ENCODE measurements around the gene LRRC40.
"Not testable (repeated sequence)": the region's sequence is repeated elsewhere in the genome, so short reads cannot be mapped to it uniquely, and the experiment has no call there.

The LRRC40 gene

DNA sequence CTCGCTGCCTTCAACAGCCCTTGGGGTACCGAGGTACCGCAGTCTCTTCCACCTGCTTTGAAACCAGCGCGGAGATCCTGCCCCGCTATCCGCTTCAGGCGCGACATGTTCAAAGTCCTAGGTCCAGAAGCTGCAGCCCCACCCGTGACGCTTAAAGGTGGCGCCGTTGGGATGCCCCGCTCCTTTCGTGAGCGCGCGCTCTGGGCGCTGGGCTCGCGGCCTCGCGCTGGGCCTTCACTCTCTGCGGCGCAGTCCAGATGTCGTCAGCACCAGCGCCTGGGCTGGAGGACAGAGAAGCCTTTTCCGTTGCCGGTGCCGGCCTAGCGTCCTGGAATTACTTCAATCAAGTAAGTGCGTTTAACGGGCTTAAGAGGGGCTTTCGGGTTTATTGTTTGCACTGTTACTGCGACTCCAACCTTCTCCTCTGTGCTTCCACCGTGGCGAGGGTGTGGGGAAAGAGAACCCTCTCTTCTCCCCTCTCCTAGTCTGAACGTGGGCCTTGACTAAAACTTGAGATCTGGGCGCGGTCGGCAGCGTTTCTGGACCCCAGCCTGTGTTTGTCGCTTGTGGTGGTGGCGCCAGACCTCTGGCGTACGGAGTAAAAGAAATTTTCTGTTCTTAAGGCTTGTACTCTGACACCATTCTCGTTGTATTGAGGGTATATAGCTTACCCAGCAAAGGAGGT lies at the start of gene LRRC40:
Gene LRRC40 (minus strand): TSS at position 146 of the 685 bp plus-strand sequence. CDS start 39 bp downstream, at position 107.
- DNase-seq = peak; percentile 95

DNA sequence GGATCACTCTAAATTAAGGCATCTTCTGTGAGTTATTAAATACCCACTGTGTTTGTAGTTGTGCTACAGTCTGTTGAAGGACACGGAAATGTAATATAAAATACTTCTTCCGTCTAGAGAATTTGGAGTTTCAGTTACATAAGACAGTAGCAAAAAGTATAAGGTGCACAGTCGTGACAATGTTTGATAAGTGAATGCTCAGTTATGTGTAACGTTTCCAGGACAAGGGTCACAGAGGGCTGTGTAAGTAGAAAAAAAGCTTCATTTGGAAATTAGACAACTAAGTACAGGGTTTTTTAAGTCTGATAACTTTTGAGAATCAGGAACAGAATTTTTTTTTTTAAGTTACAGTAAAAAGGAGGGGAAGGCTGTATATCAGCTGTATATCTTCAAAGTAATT lies 43.4 kb upstream of the LRRC40 start:
- no peak for DNase-seq

GRCh38 chr1:70247768-70248167 lies 42.4 kb upstream of the LRRC40 start:
- DNase-seq = no peak

GRCh38 chr1:70247122-70247521 lies 41.7 kb upstream of the LRRC40 start:
- DNase-seq = no peak

GRCh38 chr1:70239940-70240339 lies 34.6 kb upstream of the LRRC40 start:
- DNase-seq = no peak

DNA sequence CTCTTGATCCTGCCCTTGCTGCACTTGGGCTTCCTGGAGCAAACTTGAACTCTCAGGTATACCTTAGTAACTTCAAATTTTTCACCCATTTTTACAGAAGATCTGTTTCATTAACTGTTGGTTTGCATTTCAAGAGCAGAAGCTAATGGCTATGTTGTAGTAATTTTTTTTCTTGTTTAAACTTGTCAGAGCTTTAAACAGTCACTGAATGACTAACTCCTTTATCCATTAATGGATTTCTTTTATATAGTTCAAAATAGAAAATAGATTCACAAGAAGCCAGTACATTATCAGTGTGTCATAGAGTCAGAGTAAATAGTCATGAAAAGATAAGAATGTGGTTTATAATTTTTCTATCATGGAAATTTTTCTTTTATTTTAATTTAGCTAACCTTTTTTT lies 29.4 kb upstream of the LRRC40 start:
- DNase-seq = no peak

DNA sequence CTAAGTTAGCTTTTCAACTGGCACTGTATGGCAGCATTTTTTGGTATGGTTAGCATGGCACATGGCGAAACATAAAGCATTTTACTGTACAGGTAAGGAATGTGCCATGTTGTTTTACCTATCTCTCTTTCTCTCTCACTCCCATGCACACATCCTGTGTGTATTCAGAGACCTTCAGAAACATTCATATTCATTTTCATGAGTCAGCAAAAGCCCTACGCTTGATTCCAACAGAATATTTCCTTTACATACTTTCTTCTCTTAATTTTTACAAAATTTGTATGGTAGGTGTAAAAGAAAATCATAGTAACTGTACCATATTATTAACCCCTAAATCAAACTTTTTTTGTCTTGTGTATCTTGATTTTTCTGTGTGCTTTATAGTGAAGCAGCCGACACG lies 26.1 kb upstream of the LRRC40 start:
- DNase-seq = no peak

DNA sequence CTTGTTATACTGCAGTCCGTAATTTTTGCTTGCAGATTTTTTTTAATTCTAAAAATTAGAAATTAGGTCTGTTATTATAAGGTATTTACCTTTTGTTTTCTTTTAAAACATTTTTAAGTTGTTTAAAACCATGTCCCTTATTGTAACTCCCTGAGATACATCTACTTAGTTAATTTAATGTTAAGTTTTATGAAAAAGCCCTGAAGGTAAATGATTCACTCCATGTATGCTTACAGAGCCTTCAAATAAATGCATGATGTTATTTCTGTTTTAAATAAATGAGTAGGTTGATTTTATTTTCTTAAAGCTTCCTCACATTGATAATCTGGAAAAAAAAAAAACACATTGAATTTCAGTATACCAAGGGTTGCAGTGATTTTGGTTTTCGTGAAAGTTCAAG lies 23.3 kb upstream of the LRRC40 start:
- no peak for DNase-seq

GRCh38 chr1:70227439-70227838 lies 22.1 kb upstream of the LRRC40 start:
- DNase-seq = no peak

DNA sequence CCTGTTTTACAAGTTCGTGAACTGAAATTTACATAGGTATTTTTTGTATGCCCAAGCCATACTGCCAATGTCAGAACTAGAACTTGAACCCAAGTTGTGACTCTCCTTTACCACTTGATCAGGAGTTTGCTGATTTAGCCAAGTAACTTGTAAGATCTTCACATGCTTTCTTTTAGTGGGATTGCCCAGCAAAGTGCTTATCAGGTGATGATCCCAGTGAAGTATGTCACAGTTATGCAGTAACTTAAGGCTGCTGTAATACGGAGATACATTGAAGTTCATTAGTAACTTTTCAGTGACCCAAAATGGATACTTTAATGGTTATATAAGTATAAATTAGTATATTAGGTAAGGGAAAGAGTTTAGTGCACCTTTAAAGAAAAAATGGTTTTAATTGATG lies 19.6 kb upstream of the LRRC40 start:
- DNase-seq = no peak

- no peak for DNase-seq
Measured at GRCh38 chr1:70222716-70223235, 17.4 kb upstream of the LRRC40 start.

DNA sequence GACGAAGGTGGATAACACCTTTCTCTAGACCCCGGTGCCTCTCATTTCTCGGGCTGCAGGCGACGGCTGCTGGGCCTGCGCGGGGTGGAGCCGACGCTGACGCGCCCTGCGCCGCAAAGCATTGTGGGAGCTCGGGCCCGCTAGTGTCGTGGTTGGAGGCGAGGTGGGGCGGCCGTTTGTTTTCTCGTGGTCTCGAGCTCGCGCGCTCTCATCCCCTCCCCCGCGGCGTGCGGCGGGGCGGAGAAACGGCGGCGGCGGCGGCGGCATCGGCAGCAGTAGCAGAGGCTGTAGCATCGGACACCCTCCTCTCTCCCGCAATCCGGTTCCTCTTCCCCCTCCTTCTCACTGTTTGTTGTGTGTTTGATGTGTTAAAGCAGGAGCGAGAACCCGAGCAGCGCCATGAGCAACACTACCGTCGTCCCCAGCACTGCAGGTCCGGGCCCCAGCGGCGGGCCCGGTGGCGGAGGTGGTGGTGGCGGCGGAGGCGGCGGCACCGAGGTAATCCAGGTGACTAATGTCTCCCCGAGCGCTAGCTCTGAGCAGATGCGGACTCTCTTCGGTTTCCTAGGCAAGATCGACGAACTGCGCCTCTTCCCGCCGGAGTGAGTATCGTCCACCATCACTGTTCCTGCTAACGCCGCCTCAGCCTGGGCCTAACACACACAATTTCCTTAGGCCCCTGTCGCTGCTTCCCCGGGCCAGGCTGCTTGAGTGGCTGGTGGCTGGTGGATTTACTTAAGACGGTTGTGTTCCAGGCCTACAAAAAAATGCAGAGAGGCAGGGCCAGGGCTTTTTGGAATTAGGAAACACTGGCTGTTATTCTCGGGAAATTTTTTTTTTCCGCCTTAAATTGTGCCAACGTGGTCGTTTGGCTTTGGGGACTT lies 16.1 kb upstream of the LRRC40 start, which contains the start of gene SRSF11:
Gene SRSF11 (plus strand): TSS at position 143 of the 884 bp plus-strand sequence. CDS start 257 bp downstream, at position 400.
- DNase-seq = peak; percentile 97

- no peak for DNase-seq
Measured at GRCh38 chr1:70220517-70221237, 15.3 kb upstream of the LRRC40 start.

- DNase-seq = no peak
Measured at GRCh38 chr1:70220015-70220414, 14.6 kb upstream of the LRRC40 start.

GRCh38 chr1:70211541-70211940 lies 6.2 kb upstream of the LRRC40 start:
- DNase-seq = no peak

DNA sequence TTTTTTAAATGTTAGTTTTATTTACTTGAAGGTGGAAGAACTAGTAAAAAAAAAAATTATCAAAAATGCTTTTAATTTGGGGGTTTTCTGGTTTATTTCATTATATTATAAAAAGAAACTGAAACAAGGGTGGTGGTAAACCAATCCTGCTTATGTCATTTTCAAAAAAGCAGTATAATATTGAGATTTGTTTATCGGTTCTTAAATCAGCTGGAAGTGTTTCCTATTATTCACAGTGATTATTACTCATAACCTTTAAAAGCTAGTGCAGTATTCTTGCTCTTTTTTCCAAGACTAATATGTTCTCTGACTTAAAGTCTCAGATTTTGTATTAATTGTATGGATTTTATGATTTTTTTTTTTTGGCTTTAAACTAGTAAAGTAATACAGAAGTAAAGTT lies 5.4 kb upstream of the LRRC40 start:
- DNase-seq = no peak

DNA sequence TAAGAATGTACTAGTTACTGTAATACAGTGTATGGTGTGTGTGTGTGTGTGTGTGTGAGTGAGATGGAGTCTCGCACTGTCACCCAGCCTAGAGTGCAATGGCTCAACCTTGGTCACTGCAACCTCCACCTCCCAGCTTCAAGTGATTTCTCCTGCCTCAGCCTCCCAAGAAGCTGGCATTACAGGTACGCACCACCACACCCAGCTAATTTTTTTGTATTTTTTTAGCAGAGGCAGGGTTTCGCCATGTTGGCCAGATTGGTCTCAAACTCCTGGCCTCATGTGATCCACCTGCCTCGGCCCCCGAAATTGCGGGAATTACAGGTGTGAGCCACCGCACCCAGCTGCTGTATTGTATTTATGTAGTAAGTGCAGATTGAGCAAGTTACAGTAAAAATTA lies 2.9 kb upstream of the LRRC40 start:
- DNase-seq = no peak

- DNase-seq = no peak
Measured at GRCh38 chr1:70207492-70207891, 2.1 kb upstream of the LRRC40 start.

DNA sequence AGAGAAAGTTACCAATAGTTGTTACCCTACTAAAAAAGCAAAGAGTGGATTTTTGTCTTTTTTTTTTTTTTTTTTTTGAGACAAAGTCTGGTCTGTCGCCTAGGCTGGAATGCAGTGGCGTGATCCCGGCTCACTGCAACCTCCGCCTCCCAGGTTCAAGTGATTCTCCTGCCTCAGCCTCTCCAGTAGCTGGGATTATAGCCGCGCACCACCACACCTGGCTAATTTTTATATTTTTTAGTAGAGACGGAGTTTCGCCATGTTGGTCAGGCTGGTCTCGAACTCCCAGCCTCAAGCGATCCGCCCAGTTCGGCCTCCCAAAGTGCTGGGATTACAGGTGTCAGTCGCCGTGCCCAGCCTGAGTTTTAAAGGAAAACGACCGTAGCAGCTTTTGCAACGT lies 1.5 kb upstream of the LRRC40 start:
- DNase-seq = not testable (repeated sequence)

GRCh38 chr1:70205071-70205433 lies 327 bp downstream of the LRRC40 start:
- no peak for DNase-seq

DNA sequence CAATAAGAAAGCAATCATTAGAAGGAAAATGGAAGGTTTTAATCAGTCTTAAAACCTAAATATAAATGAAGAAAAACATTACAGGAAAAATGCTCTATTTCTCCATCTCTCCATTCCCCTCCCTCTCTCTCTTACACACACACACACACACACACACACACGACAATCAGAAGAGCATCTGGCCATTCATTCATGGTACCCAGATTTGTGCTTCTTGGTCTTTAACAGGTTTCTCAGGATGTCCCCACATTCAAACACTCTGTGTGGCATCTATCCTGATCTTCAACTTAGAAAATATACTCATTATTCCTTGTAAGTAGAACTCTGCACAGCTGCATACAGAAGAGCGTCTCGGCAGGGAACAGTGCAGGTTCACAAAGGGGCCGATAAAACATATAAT lies 779 bp downstream of the LRRC40 start:
- no peak for DNase-seq

- no peak for DNase-seq
Measured at GRCh38 chr1:70204139-70204538, 1.2 kb downstream of the LRRC40 start.

GRCh38 chr1:70202173-70202758 lies 3.1 kb downstream of the LRRC40 start:
- DNase-seq = no peak
